Testis (tissue), 2 donors: ENCODE results near the gene EFNB2.

ENCODE experiments used
- CTCF ChIP-seq, 3 experiments: fragments of 450-650 bp in 2 of 3; fragments of 200-600 bp in 1 of 3; sonication (generic) in 1 of 3; IDR thresholded peaks; one replicate each; pipeline ENCODE4 v1.5.1; 2016 to 2019; ENCODE audit warnings: antibody characterized with exemption in 3 of 3, mild to moderate bottlenecking in 2 of 3, moderate library complexity in 1 of 3
- POLR2A ChIP-seq: fragments of 450-650 bp; IDR thresholded peaks from one replicate; pipeline ENCODE4 v1.6.1; 2017; ENCODE audit warnings: antibody characterized with exemption, mild to moderate bottlenecking, moderate library complexity

DNA sequence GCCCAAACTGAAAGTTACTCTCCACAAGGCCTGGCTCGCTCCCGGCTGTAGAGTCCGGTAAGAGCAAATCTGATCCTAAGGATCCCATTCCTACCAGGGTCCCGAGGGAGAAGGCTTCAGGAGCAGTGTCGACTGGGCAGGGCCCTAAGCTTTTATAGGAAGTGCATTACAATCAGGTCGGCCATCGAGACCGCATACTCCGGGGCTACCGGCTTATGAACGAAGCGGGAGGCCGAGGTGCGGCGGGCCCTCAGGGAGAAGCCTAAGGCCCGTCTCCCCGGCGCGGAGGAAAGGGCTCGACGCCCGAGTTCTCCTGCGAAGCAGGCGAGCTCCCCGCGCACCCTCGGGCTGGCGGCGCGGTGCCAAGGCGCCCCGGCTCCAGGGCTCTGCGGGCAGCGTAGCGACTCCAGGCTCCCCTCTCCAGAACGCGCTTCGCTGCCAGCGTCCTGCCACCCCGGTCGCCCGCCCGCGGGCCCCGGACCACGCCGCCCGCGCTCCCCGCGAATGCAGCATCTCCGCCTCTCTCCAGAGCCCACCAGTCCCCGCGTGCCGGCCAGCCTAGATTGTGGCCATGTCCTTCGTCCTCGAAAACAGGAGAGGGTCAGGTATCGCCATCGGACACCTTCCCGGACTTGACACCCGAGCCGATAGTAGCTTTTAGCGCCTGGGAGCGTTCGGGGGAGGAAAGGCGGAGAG, 1.4 kb downstream of the EFNB2 start:
- TF ChIP-seq CTCF (IDR thresholded peaks at IDR 0.05) (no peak), POLR2A (no peak)
